Immature natural killer cell (primary cell): Measurements from ENCODE around the gene REEP3. TPM values are rescaled to one million over a fixed set of nuclear protein-coding genes. Genes with fewer than 3 reads are reported as not detected.
"Not testable (repeated sequence)": the region's sequence is repeated elsewhere in the genome, so short reads cannot be mapped to it uniquely, and the experiment has no call there.

Experiments
- DNase-seq, 3 donors: peaks; one replicate each; pipeline ENCODE4 v3.0.0; 2022; ENCODE audit warnings: mixed read lengths in 1 of 3
- H3K27ac Mint-ChIP-seq, 6 donors: one replicate each; pipeline ENCODE4 v1.8.0; 2020; ENCODE audit warnings: mixed read lengths in 6 of 6, mild to moderate bottlenecking in 5 of 6, inconsistent platforms in 4 of 6, moderate library complexity in 3 of 6
- H3K27me3 Mint-ChIP-seq, 3 donors: one replicate each; pipeline ENCODE4 v1.8.0; 2020 to 2021; ENCODE audit warnings: low read depth in 3 of 3, mild to moderate bottlenecking in 3 of 3, mixed read lengths in 3 of 3, moderate library complexity in 3 of 3, inconsistent platforms in 1 of 3
- H3K36me3 Mint-ChIP-seq, 3 donors: one replicate each; pipeline ENCODE4 v1.8.0; 2020; ENCODE audit warnings: mixed read lengths in 3 of 3, inconsistent platforms in 2 of 3, mild to moderate bottlenecking in 2 of 3
- H3K4me1 Mint-ChIP-seq, 2 donors: one replicate each; pipeline ENCODE4 v1.8.0; 2020; ENCODE audit warnings: inconsistent platforms in 2 of 2, mild to moderate bottlenecking in 2 of 2, mixed read lengths in 2 of 2, moderate library complexity in 1 of 2
- H3K4me3 Mint-ChIP-seq, 5 donors: one replicate each; pipeline ENCODE4 v1.8.0; 2020; ENCODE audit warnings: mild to moderate bottlenecking in 5 of 5, mixed read lengths in 5 of 5, inconsistent platforms in 3 of 5, moderate library complexity in 3 of 5
- H3K9me3 Mint-ChIP-seq, 6 donors: one replicate each; pipeline ENCODE4 v1.8.0; 2020; ENCODE audit warnings: mild to moderate bottlenecking in 6 of 6, mixed read lengths in 6 of 6, inconsistent platforms in 4 of 6, moderate library complexity in 3 of 6
- polyA plus RNA-seq, 3 donors: library from polyadenylated mRNA; unstranded; fragments of 300-500 nt; fragmentation: Illumina TruSeq; gene quantifications; one replicate each; pipeline ENCODE4 v1.2.3, GENCODE V29; 2021

REEP3 gene
- polyA plus RNA-seq, 3 donors from 2014 or later: 4.1 to 8.2 (median 5.2) TPM

DNA sequence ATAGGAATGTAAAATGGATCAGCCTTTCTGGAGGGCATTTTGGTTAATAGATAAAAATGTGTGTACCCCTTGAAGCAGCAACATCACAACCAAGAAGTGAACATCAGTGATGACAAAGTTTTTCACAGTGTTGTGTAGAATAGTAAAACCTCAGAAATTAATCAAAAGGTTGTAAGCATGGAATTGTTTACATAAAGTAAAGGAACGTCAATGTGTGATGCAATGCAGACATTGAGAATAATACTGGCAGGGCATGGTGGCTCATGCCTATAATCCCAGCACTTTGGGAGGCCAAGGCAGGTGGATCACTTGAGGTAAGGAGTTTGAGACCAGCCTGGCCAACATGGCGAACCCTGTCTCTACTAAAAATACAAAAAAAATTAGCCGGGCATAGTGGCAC, 43.5 kb downstream of the REEP3 start:
- DNase-seq, H3K9me3 Mint-ChIP-seq, H3K36me3 Mint-ChIP-seq, H3K27ac Mint-ChIP-seq, H3K4me3 Mint-ChIP-seq, H3K27me3 Mint-ChIP-seq: not testable (repeated sequence)
- H3K4me1 Mint-ChIP-seq: peaks cover 5 to 12% of the 10 kb centered on the region in 2 donors

DNA sequence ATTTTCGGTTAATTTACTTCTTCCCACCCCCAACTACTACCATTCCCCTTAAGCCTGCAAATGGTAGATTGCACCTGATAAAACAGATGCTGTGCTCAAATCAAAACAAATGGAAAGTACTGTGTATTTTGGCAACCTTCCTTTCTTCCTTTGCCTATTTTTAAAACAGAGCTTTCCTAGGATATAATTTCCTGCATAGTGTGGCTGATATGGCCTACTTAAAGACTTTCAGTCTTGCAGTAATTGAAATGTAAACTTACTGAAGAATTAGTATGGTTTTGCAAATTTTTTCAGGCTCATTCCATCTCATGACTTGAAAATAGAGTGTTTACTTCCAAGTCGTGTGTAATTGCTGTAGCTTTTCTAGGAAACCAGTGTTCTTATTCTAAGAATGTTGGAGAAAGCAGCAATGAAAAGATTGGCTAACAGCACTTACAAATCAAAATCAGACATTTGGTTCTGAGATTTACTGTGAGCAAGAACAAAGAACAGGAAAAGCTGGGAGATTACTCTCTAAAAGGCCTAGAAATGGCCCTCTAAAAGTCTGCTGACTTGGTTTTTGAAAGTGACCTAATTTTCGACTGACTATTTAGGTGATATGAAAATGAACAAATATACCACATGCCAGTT, 52.0 kb downstream of the REEP3 start:
- Mint-ChIP-seq H3K27ac (peak overlapping the region in 2 of 6 donors; percentile 20 to 48), H3K27me3 (peaks cover 0 to 5% (median 0%) of the 10 kb centered on the region in 3 donors), H3K36me3 (peaks cover 3 to 17% (median 15%) of the 10 kb centered on the region in 3 donors), H3K4me3 (no peak overlapping the region), H3K4me1 (peaks cover 3 to 7% of the 10 kb centered on the region in 2 donors), H3K9me3 (no peaks in the 10 kb centered on the region)
- no peak for DNase-seq

DNA sequence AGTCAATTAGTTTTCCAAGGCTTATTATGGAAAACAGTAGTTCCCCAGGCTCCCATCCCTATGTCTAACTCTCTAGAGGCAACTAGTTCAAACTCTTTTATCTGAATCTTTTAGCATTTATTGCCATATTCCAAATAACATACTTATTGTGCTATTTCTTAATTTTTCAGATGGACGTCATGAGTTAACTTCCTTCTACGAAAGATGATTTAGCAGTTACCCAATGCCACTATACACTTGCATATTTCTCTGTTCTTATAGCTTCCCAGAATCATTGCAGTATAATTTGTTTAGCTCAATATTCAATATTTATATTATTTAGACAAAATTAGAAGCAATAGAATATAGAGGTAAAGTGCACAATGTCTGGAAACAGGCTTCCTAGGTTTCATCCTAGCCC, 52.8 kb downstream of the REEP3 start:
- Mint-ChIP-seq H3K36me3 (peaks cover 3 to 17% (median 15%) of the 10 kb centered on the region in 3 donors), H3K9me3 (no peaks in the 10 kb centered on the region), H3K27ac (no peak overlapping the region), H3K4me1 (peaks cover 3 to 7% of the 10 kb centered on the region in 2 donors), H3K27me3 (peaks cover 0 to 5% (median 0%) of the 10 kb centered on the region in 3 donors), H3K4me3 (no peak overlapping the region)
- no peak for DNase-seq

DNA sequence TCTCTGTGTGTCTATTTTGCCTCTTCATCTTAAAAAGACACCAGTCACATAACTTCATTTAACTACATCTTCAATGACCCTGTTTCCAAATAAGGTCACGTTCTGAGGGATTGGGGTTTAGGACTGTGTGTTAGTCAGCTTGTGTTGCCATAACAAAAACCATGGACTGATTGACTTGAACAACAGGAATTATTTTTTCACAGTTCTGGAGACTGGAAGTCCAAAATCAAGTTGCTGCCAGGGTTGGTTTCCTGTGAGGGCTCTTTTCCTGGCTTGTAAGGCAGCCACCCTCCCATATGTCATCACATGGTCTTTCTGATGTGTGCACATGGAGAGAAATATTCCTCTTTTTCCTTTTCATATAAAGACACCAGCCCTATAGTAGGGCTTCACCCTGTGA, 55.3 kb downstream of the REEP3 start:
- H3K27me3 Mint-ChIP-seq: peaks cover 0 to 5% (median 0%) of the 10 kb centered on the region in 3 donors
- peaks cover 3 to 15% (median 10%) of the 10 kb centered on the region in 3 donors for H3K36me3 Mint-ChIP-seq
- H3K4me3 Mint-ChIP-seq: no peak overlapping the region
- no peak for DNase-seq
- no peaks in the 10 kb centered on the region for H3K9me3 Mint-ChIP-seq
- peaks cover 3 to 7% of the 10 kb centered on the region in 2 donors for H3K4me1 Mint-ChIP-seq
- no peak overlapping the region for H3K27ac Mint-ChIP-seq

DNA sequence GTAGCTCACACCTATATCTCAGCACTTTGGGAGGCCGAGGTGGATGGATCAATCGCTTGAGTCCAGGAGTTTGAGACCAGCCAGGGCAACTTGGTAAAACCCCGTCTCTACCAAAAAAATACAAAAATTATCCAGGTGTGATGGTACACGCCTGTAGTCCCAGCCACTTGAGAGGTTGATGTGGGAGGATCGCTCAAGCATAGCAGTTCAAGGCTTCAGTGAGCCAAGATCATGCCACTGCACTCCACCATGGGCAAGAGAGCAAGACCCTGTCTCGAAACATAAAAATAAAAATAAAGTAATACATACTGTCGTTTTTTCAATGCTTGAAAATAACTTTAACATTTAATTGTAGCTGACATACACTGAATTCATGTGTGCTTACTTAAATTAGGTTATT, 57.3 kb downstream of the REEP3 start:
- no peaks in the 10 kb centered on the region for H3K9me3 Mint-ChIP-seq
- peaks cover 0 to under 1% of the 10 kb centered on the region in 2 donors for H3K4me1 Mint-ChIP-seq
- H3K4me3 Mint-ChIP-seq: no peak overlapping the region
- no peak for DNase-seq
- peaks cover 0 to 5% (median 0%) of the 10 kb centered on the region in 3 donors for H3K27me3 Mint-ChIP-seq
- H3K36me3 Mint-ChIP-seq: peaks cover 3 to 15% (median 10%) of the 10 kb centered on the region in 3 donors
- H3K27ac Mint-ChIP-seq: no peak overlapping the region

DNA sequence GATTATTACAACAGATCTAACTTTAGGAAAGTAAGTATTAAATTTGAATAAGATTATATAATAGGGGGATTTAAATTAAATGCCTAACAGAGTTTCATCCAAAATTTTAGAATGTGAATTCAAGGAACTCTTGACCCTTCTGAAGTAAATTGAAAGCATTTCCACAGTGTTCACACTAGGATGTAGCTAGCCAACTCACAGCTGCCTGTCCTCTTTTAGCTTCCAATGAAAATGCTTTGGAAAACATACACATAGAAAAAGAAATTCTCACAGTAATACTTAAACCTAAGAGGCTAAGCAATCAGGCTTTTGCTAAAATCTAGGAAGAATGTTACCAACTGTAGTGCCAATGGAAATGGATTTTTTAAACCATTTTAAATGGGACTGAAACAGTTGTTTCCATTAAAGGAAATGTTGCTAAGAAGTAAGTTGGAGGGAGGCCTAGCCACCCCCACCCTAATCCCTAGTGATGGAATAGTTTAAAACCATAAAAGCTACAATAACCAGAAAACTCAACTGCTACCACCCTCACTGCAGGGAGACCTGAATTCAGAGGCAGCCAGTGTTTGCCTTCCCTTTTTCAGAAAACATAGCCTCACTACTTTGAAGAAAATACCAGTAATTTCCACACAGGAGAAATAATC, 58.3 kb downstream of the REEP3 start:
- peaks cover 3 to 15% (median 10%) of the 10 kb centered on the region in 3 donors for H3K36me3 Mint-ChIP-seq
- no peak for DNase-seq
- H3K9me3 Mint-ChIP-seq: no peaks in the 10 kb centered on the region
- H3K27me3 Mint-ChIP-seq: peaks cover 0 to 5% (median 0%) of the 10 kb centered on the region in 3 donors
- H3K4me3 Mint-ChIP-seq: no peak overlapping the region
- H3K27ac Mint-ChIP-seq: no peak overlapping the region
- H3K4me1 Mint-ChIP-seq: no peaks in the 10 kb centered on the region

DNA sequence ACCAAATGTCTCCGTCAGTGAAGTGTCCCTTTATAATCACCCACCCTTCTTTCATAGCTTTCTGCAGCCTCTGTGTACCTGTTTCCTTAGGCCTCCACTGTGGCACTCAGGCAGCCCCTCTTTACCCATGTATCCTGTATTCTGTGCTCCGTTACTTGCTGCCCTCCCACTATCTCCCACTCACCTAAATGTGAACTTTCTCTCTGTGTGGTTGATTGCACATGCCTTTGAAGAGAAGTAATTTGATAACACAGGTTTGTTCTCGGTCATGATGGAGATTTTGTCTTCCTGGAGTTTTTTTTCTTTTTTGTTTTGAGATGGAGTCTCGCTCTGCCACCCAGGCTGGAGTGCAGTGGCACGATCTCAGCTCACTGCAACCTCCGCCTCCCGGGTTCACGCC, 61.5 kb downstream of the REEP3 start:
- H3K27ac Mint-ChIP-seq: no peak overlapping the region
- H3K4me3 Mint-ChIP-seq: no peak overlapping the region
- H3K27me3 Mint-ChIP-seq: no peaks in the 10 kb centered on the region
- H3K36me3 Mint-ChIP-seq: peaks cover 0 to 2% (median 0%) of the 10 kb centered on the region in 3 donors
- no peaks in the 10 kb centered on the region for H3K4me1 Mint-ChIP-seq
- DNase-seq: no peak
- no peaks in the 10 kb centered on the region for H3K9me3 Mint-ChIP-seq

DNA sequence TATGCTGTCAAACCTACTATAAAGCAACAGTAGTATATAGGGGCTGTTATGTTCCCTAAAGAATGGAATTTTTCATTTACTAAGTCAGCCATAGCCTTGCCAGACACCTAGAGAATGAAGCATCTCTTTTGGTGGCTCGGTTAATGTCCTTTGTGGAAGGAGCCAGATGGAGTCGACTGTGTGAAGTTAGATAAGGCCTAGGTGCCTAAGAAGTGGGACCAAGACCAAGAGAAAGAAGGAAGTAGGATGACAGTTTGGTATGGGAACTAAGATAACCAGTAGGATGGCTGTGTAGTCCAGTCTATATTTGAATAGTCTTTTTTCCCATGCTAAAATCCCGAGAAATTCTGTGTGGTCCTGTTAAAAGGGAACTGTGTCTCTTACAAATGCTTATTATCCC, 62.2 kb downstream of the REEP3 start:
- H3K27ac Mint-ChIP-seq: no peak overlapping the region
- no peaks in the 10 kb centered on the region for H3K27me3 Mint-ChIP-seq
- no peak for DNase-seq
- no peaks in the 10 kb centered on the region for H3K9me3 Mint-ChIP-seq
- H3K36me3 Mint-ChIP-seq: no peaks in the 10 kb centered on the region
- no peak overlapping the region for H3K4me3 Mint-ChIP-seq
- H3K4me1 Mint-ChIP-seq: no peaks in the 10 kb centered on the region

DNA sequence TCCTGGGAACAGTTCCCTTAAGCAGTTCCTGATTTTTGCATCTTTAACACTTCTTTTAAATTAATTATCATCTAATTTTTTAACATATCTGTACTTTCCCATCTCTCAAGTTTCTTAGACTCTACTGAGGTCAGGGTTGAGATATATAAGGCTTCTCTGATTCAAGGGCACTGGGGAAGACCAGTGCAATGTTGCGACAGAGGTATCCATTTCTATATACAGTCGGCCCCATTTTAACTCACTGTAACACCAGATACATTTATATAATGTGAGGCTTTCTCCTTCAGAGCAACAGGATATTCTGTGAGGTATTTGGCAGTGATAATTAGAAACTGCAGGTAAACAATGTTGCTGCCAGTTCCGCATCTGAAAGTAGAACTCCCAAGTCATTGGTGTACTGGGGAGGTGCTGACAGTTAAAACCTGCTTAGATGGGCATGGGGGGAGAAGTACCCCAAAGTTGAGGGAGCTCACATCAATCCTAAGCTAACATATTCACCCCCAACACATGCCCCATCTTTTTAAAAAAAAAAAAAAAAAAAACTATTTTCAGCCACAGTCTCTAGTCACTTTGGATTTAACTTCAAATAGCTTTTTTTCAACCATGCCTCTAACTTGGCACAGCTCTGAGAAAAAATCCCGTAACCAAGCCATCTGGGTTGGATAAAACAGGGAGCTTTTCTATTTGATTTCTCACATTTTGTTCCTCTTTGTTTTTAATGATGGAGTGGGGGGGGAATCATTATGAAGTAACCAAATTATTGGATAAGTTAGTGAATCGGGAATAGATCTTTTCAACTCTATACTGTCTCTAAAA, 62.9 kb downstream of the REEP3 start:
- Mint-ChIP-seq H3K36me3 (no peaks in the 10 kb centered on the region), H3K9me3 (no peaks in the 10 kb centered on the region), H3K27me3 (no peaks in the 10 kb centered on the region), H3K4me3 (no peak overlapping the region), H3K27ac (no peak overlapping the region), H3K4me1 (no peaks in the 10 kb centered on the region)
- no peak for DNase-seq

DNA sequence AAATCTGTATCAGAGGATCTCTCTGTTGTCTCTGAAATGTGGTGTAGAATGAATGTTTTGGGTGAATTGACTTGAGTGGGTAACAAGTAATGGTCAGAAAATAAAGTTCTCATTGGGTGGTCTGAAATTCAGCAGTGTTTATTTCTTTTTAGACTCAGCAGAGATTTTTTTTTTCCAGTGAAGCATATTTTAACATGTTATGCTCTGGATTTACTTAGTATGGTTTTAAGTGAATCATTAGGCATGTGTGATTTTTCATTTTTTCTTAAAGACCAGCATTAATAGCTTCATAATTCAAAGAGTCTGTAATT, 63.5 kb downstream of the REEP3 start:
- no peaks in the 10 kb centered on the region for H3K36me3 Mint-ChIP-seq
- no peaks in the 10 kb centered on the region for H3K4me1 Mint-ChIP-seq
- no peak overlapping the region for H3K27ac Mint-ChIP-seq
- no peak for DNase-seq
- no peak overlapping the region for H3K4me3 Mint-ChIP-seq
- no peaks in the 10 kb centered on the region for H3K9me3 Mint-ChIP-seq
- H3K27me3 Mint-ChIP-seq: no peaks in the 10 kb centered on the region

DNA sequence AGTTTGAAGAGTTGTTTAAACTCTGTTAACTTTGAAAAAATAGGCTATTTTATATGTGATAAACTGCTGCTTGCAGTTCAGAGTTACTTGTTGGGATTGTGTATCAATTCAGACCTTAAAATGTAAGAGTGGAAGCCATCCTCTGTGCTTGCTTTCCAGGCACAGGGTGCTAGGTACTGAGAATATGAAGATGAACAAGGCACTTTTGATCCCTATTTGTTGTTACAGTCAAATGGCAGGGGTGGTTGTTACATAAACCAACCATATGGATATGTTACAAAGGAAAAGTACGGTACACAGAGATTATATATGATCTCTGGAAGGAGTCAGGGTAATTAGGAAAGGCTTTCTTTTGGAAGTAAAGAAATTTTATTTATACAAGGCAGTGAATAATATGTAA, 63.8 kb downstream of the REEP3 start:
- no peak overlapping the region for H3K27ac Mint-ChIP-seq

DNA sequence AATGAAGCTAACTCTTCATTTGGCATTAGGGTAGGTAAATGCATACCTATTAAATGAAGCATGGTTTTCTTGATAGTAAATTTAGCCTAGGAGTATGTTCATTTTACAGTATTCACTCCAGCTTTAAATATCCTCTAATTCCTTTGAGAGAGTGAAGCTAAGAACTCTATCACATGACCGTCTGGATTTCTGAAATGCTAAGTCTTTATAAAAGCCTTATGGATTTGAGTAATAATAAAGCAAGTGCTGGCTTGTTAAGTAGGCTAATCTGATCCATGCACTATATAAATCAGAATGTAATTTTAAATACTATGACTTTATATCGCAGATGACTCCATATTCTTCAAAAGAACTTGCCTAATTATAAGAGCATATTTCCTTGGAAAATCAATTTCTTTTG, 64.8 kb downstream of the REEP3 start:
- Mint-ChIP-seq H3K9me3 (no peaks in the 10 kb centered on the region), H3K4me3 (no peak overlapping the region), H3K4me1 (no peaks in the 10 kb centered on the region), H3K27ac (no peak overlapping the region), H3K36me3 (no peaks in the 10 kb centered on the region), H3K27me3 (no peaks in the 10 kb centered on the region)
- DNase-seq: no peak

More for the DNA sequence above, 63.8 kb downstream of the REEP3 start:
- Mint-ChIP-seq H3K4me1 (no peaks in the 10 kb centered on the region), H3K36me3 (no peaks in the 10 kb centered on the region), H3K9me3 (no peaks in the 10 kb centered on the region), H3K4me3 (no peak overlapping the region), H3K27me3 (no peaks in the 10 kb centered on the region)
- DNase-seq: no peak

DNA sequence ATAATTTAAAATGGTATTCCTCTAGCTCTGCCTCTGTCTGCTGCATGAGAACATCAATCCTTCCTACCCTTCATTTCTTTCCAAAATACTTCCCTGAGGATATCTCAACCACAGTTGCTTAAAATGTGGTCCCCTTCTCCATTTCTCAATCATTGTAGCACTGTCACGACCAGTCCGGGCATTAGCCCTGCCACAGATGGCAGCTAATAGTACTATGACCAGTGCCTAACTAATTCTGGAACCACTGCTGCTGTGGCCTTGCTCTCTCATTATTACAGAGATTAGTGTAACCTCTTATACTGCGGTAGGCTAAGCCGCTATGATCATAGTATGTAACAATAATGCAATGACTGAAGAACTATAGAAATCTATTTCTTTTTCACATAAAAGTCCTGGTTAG, 66.0 kb downstream of the REEP3 start:
- Mint-ChIP-seq H3K27me3 (no peaks in the 10 kb centered on the region), H3K9me3 (no peaks in the 10 kb centered on the region), H3K36me3 (no peaks in the 10 kb centered on the region), H3K4me1 (no peaks in the 10 kb centered on the region), H3K27ac (no peak overlapping the region), H3K4me3 (no peak overlapping the region)
- DNase-seq: no peak

DNA sequence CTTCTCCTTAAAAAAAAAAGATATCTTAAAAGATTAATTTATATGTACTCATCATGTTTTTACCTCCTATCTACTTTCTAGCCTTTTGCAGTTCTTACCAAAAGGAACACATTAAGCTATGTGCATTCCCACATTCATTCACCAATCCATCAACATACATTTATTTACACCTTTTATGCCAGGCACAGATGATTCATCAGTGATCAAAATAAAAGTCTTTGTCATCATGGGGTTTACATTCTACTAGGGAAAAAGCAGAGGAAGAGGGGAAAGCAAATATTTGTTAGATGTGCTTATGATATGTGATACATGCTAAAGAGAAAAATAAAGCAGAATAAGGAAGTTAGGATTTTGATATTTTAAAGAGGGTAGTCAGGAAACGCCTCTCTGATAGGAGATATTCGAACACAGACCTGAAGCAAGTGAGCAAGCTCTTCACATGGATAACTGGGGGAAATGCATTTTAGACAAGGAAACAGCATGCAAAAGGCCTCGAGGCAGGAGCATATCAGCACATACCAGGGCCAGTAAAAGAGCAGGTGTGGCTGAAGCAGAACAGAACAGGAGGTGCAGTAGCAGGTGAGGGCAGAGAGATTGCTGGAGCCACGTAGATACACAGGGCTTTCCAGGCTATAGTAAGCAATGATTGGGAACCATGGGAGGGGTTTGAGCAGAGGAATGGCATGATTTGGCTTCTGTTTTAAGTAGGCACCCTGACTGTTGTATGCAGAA, 67.4 kb downstream of the REEP3 start:
- Mint-ChIP-seq H3K27me3 (no peaks in the 10 kb centered on the region), H3K9me3 (no peaks in the 10 kb centered on the region), H3K4me3 (no peak overlapping the region), H3K36me3 (no peaks in the 10 kb centered on the region), H3K4me1 (no peaks in the 10 kb centered on the region), H3K27ac (no peak overlapping the region)
- no peak for DNase-seq
